B cell (primary cell): ENCODE data around the gene STXBP6.

Source experiments
- CTCF ChIP-seq: fragments of 200-600 bp; IDR thresholded peaks from one replicate; pipeline ENCODE4 v1.8.0; 2022; ENCODE audit warnings: antibody characterized with exemption, mild to moderate bottlenecking
- EZH2 ChIP-seq: IDR thresholded peaks from 2 replicates; pipeline ENCODE4 v1.6.1; 2012; ENCODE audit warnings: borderline replicate concordance, low read depth, mild to moderate bottlenecking, moderate library complexity, low read length; ENCODE audit not compliant: insufficient read depth, poor library complexity, severe bottlenecking

GRCh38 chr14:24948261-24948847 lies 101.6 kb downstream of the STXBP6 start:
- no peak for TF ChIP-seq EZH2
- TF ChIP-seq CTCF: no peak
